OCI-LY7 (cell line): ENCODE measurements around the gene LRRD1.

Source experiments
- EZH2phosphoT487 ChIP-seq: fragments of 200-600 bp; sonication (generic); IDR thresholded peaks from 2 replicates; pipeline ENCODE4 v1.6.1; 2018; ENCODE audit warnings: low read depth, borderline replicate concordance, mild to moderate bottlenecking, mixed run types, antibody characterized with exemption, low read length, moderate library complexity, mixed read lengths
- TF ChIP-seq, protein P1 (sequence below): fragments of 200-600 bp; sonication (generic); conservative IDR thresholded peaks from 2 replicates; pipeline ENCODE4 v1.5.1; 2014; ENCODE audit warnings: mild to moderate bottlenecking, antibody characterized with exemption, low read length, moderate library complexity, mixed read lengths

DNA sequence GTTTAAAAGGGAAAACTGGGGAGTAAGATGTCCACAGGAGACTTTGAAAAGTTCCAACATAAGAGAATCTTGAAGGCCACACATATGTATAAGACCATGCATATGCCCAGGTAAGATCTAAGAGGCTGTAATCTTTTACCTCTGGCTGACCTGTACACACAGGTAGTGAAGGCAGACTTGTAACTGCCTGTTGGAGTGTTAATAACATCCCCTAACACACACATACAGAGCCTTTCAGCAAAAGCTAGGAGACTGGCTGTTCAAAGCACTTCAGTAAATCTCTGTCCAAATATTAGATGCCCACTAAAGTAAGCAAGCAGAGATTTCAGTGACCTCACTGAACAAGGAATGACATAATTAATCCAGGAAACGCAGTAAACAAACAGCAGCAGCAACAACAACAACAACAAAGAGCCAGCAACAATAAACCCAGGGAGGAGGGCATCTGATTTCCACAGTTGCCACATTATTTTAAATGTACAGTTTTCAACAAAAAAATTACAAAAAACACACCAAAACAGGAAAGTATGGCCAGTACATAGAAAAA lies 59.7 kb downstream of the LRRD1 start:
- TF ChIP-seq, protein P1, sequence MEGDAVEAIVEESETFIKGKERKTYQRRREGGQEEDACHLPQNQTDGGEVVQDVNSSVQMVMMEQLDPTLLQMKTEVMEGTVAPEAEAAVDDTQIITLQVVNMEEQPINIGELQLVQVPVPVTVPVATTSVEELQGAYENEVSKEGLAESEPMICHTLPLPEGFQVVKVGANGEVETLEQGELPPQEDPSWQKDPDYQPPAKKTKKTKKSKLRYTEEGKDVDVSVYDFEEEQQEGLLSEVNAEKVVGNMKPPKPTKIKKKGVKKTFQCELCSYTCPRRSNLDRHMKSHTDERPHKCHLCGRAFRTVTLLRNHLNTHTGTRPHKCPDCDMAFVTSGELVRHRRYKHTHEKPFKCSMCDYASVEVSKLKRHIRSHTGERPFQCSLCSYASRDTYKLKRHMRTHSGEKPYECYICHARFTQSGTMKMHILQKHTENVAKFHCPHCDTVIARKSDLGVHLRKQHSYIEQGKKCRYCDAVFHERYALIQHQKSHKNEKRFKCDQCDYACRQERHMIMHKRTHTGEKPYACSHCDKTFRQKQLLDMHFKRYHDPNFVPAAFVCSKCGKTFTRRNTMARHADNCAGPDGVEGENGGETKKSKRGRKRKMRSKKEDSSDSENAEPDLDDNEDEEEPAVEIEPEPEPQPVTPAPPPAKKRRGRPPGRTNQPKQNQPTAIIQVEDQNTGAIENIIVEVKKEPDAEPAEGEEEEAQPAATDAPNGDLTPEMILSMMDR: no peak
- no peak for TF ChIP-seq EZH2phosphoT487
